GM21447 (cell line): Measurements from ENCODE around the gene EBLN1.
A peak's percentile ranks its signal among the peaks of the same experiment; 100 is the strongest.
"Not testable (repeated sequence)": the region's sequence is repeated elsewhere in the genome, so short reads cannot be mapped to it uniquely, and the experiment has no call there.

Source experiments
- ATAC-seq: cut with Tn5 transposase; IDR thresholded peaks from one replicate; pipeline ENCODE4 v1.9.1; 2021; ENCODE audit not compliant: unreplicated experiment

EBLN1 gene

DNA sequence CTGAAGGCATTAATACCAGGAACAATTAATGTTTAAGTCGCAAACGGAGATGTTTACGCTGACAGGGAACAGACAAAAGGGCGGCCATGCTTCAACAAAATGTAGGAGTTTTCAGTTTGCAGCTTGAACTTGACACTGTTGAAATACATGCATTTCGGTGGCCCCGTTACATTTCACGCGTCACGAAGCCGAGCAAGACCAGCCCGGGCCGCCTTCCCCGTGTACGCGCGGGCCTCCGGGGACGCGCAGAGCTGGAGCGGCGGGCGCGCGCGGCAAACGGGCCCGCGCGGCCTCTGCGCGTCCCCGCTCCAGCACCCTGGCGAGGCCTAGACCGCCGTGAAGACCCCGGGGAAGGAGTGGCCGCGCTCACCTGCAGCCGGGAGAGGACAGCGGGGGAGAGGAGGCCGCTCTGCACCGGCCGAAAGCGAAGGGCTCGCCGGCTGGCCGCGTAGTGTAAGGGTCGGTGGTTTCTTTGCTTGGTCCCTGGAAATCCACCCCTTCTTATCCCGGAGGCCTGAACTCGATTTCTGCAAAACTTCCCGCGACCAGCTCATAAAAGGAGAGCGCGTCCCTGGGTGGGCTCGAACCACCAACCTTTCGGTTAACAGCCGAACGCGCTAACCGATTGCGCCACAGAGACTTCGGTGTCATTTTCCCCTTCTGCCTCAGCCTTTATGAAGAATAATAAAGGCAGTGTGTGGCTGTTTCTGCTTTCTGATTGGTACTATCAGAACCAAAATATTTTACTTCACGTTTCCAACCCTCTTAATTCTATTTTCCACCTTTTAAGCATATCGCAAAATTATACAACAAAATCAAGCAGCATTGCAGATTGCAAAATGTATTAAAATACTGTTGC is 11.4 kb upstream of the EBLN1 start:
- peak; percentile 74 for ATAC-seq

DNA sequence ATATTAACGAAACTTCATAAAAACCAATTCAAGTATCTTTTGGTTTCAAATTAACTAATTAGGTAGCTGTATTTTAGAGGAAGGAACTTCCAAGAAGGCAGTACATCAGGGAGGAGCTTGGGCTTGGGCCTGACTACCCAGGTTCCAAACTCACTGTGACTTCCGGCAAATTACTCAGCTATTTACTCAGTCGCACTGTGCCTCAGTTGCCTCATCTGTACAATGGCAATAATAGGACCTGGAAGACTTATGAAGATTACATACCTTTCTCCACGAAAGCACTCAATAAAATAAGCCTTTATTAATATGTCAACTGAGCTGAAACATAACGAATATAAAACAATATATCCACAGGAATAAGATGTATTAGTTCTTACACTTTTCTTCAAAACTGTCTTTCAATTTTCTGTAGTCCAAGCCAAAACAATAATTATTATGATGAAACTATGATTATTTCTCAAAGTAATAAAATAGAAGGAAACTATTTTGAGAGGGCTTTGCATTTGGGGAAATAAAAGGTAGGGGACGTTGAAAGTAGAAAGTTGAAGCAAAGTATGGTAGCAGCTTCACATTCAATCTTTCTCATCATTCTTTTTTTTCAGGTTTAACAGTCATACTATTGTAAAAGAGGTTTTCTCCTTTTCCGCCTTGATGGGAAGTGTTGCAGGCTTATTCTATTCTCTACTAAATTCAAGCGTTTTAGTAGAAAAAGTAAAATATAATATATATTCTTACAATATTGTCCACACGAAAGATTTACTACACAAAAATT is 10.5 kb upstream of the EBLN1 start:
- ATAC-seq = no peak

DNA sequence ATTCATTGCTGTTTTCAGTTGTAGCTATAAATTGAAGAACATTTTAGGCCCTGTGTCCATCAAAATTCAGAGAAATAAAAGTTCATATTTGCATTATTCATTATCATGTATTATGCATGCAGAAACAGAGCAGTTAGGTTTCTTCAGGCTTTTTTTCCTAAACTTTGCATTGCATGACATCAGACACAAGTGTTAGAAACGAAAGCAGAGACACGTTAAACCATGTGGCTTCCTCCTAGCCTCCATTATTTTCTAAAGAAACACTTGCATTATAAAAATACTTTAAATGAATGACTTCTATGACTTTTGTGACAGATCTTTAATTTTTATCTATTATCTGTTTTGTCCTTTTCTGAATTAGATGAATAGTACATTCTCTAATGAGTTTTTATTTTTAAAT is 8.8 kb upstream of the EBLN1 start:
- no peak for ATAC-seq

GRCh38 chr10:22222236-22223190 is 4.7 kb upstream of the EBLN1 start:
- ATAC-seq = peak; percentile 90

GRCh38 chr10:22219308-22219707 is 1.5 kb upstream of the EBLN1 start:
- no peak for ATAC-seq

DNA sequence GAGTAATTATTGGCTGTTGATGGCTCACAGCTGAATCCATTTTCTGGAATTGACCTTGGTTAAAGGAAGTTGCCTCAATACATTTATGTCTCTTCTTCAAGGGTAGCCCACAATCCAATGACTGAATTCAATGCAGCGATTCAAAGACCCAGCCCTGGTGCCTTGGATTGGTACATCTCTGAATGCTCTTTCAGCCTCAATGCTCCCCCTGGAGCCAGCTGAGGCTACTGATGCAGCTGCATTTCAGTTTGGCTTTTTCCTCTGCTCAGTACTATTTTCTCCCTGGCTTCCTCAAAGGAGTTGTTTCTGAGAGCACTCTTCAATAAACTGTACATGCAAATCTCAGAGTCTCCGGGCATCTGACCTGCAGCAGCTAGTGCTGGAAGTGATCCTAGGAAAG is 633 bp upstream of the EBLN1 start:
- no peak for ATAC-seq

GRCh38 chr10:22217084-22217483 is 731 bp downstream of the EBLN1 start:
- not testable (repeated sequence) for ATAC-seq

- no peak for ATAC-seq
Measured at GRCh38 chr10:22210267-22210666, 7.5 kb downstream of the EBLN1 start.

GRCh38 chr10:22193945-22194344 is 23.9 kb downstream of the EBLN1 start:
- ATAC-seq = no peak

GRCh38 chr10:22185586-22185985 is 32.2 kb downstream of the EBLN1 start:
- ATAC-seq = no peak

GRCh38 chr10:22183771-22184461 is 33.9 kb downstream of the EBLN1 start:
- no peak for ATAC-seq

DNA sequence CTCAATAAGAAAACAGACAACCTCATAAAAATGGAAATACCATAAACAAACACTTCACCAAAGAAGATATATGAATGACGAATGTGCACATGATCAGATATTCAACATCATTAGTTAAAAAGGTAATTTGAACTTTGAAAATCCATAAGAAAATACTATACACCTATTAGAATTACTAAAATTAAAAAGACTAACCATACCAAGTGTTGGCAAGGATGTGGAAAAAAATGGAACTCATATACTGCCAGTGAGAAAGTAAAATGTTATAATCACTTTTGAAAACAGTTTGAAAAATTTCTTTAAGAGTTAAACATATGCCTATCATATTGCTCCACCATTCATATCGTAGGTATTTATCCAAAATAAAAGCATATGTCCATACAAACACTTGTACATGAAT is 37.1 kb downstream of the EBLN1 start:
- ATAC-seq = no peak

DNA sequence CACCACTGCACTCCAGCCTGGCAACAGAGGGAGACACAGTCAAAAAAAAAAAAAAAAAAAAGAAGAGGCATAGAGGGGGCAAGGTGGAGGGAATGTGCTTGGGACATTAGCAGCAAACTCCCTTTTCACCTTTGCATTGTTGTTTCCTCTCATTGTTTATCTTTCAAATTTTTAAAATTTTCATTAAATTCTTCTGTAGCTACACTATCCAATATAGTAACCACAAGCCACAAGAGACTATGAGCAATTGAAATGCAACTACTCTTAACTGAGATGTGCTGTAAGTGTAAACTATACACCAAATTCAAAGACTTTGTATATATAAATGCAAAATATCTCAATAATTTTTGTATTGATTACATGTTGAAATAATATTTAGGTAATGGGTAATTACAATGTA is 43.4 kb downstream of the EBLN1 start:
- no peak for ATAC-seq

DNA sequence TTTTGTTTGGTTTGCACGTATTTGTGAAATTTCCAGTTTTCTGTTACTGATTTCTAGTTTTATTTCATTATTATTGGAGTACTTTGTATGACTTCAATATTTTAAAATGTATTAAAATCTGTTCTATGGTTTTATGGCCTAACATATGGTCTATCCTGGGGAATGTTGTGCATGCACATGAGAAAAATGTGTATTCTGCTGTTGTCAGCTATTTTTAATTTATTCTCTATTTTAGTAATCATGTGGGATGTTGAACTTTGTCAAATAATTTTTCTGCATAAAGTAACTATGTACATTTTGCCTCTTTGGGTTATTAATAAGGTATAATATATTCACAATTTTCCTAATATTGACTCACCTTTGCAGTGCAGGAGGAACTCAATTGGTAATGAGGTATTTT is 46.7 kb downstream of the EBLN1 start:
- ATAC-seq = no peak

- no peak for ATAC-seq
Measured at GRCh38 chr10:22170582-22170981, 47.2 kb downstream of the EBLN1 start.

GRCh38 chr10:22159979-22160378 is 57.8 kb downstream of the EBLN1 start:
- ATAC-seq = no peak

- no peak for ATAC-seq
Measured at GRCh38 chr10:22159180-22159579, 58.6 kb downstream of the EBLN1 start.
